ENCODE measurements around the gene MTHFD1L.
"Not testable (repeated sequence)": the region's sequence is repeated elsewhere in the genome, so short reads cannot be mapped to it uniquely, and the experiment has no call there.

MTHFD1L gene

DNA sequence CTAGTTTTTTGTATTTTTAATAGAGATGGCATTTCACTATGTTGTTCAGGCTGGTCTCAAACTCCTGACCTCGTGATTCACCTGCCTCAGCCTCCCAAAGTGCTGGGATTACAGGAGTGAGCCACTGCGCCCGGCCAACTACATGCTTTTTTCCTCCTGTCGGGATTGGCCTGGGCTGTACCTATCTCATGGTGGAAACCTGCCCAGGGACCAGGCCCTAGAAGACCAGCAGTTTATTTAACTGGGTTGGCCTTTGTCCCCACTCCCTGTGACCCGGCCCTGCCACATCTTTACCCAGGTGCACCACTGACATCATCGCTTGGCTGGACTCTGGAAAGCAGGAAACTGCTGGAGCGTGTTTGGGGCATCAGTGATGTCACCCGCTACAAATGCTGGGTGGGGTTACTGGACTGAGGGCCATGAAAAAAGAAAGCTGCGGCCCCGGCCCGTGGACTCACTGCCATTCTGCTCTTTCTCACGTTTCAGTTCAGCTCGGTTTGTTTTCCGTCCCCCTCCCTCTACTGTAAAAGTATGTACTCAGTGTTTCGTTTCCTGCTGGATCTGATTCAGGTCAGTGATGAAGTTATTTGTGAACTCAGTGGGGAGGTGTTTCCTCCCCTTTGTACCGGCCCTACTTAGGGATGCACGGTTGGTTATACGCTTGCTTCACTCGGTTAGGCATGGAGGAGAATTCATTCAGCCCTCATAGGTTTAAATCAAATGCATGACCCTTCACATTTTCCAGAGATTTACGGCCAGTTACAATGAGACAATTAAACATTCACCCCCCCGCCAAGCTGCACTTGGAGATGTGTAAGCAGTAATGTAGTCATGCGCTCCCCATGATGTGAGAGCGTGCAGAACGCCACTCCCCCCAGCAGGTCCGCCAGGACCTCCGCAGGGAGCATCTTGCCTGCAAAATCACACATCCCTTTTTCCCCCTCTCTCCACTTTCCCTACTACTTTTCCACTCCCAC is 179.3 kb downstream of the MTHFD1L start:
- peak; percentile 36 for DNase-seq

GRCh38 chr6:151045511-151046222 is 180.2 kb downstream of the MTHFD1L start:
- not testable (repeated sequence) for DNase-seq

- no peak for DNase-seq
These were observed 185.7 kb downstream of the MTHFD1L start for GRCh38 chr6:151051164-151051563.

DNA sequence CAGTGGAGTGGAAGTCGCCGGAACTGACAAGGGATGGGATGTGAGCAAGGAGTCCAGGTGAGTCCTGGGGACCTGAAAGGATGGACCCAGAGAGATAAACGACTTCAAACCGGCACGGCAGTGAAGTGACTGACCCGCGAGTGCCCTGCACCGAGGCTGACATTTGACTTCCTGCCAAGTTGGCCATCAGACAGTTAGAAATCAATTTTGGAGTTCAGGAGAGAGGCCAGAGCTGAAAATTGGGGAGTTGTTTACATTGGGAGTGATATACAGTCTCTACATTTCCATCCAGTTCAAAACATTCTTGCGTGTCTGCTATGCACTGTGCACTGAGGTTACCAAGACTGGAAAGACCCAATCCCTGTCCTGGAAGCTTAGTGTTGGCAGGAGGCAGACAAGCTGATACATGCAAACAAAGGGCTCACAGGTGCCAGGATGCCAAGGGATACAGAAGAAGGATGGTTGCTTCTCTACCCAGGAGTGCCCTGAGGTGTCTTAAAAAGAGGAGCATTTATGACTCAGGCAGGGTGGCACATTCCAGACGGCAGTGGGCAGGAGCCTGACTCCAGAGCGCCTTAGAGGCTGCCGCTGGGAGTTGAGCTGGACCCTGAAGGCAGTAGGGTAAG is 186.6 kb downstream of the MTHFD1L start:
- no peak for DNase-seq

DNA sequence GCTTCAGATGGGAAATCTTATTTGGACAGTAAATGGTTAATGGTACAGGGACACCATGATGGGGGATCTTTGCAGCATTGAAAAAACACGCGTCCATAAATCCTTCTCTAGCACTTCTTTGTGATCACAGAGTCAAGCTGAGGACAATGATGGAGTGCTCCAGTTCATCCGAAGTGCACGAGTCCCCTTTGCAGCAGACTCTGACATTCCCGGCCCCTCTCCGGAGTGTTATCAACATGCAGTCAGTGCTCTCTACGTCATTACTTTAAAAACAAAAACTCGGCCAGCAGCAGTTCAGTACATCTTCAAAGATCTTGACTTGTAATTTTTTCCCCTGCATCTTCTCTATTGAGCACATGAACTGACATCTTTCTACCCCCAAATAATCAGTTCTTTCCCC is 188.8 kb downstream of the MTHFD1L start:
- DNase-seq: no peak

- no peak for DNase-seq
These were observed 190.9 kb downstream of the MTHFD1L start for GRCh38 chr6:151056230-151056907.

DNA sequence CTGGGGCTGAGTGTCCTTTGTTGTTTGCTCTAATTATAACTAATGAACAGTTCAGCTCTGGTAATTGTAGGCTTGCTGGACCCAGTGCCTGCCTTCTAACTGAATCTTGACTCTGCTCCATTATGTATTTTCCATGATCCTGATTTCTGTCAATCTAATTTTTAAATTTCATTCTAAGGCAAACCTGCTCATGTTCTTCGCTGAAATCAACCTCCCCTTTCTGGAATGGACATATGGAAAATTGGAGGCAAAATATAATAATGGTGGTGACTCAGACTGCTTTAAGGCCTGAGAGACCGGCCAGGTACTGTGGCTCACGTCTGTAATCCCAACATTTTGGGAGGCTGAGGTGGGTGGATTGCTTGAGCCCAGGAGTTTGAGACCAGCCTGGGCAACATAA is 191.6 kb downstream of the MTHFD1L start:
- no peak for DNase-seq

DNA sequence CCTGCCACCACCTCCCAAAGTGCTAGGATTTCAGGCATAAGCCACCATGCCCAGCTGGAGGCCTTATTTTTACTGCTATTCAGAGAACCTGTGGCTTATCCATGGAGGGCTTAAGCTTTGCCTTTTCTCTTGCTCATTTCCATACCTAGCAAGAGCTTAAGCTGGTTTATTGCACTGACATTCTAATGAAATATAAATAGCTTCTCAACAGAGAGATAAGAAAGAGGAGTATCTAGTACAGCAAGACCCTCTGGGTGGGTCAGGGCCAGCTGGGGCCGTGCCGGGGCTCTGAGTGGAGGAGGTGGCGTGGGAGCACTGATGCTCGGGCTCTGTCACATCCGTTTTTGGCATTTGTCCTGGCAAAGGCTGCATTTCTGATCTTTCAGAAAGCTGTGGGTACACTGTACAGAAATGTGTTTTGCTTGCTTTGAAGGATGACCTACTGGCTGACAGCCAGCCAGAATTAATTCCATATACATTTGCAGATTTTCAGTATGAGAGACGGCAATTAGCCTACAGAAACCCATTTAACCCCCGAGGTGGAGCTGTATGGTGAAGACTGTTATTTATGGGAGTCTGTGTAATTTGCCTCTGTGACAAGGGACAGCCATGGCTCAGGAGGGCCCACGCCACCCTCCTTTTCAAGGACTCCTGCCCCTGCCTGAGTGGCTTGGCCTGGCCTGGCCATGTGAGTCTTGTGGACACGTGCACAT is 192.7 kb downstream of the MTHFD1L start:
- no peak for DNase-seq

GRCh38 chr6:151059612-151060095 is 194.2 kb downstream of the MTHFD1L start:
- no peak for DNase-seq

DNA sequence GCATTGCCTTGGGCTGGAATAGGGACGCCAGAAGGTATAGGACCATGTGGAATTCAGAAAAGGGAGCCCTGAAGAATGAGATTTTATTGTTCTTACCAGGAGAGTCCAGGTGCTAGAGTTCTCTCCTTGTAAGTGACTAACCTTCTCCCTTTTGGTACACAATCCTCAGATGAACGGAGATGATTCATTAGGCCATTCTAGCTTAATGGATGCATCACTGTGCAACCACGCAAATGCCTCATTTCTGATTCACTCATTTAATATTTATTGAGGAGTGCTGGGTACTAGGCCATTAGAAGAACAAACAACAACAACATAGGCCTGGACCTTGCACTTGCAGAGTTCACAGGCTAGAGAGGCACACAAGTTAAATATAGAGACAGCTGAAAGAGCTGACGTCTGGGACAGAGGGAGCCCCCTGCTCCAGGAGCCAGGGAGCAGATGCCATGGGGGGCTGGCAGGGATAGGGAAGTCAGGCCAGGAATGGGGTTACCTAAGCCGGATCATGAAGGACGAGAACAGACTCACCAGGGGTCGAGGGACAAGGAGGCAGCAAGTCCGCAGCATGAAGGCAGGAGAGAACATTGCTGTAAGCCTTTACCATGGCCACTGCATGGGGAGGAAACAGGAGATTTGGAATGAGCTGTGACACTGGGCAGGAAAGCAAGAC is 194.7 kb downstream of the MTHFD1L start:
- no peak for DNase-seq

DNA sequence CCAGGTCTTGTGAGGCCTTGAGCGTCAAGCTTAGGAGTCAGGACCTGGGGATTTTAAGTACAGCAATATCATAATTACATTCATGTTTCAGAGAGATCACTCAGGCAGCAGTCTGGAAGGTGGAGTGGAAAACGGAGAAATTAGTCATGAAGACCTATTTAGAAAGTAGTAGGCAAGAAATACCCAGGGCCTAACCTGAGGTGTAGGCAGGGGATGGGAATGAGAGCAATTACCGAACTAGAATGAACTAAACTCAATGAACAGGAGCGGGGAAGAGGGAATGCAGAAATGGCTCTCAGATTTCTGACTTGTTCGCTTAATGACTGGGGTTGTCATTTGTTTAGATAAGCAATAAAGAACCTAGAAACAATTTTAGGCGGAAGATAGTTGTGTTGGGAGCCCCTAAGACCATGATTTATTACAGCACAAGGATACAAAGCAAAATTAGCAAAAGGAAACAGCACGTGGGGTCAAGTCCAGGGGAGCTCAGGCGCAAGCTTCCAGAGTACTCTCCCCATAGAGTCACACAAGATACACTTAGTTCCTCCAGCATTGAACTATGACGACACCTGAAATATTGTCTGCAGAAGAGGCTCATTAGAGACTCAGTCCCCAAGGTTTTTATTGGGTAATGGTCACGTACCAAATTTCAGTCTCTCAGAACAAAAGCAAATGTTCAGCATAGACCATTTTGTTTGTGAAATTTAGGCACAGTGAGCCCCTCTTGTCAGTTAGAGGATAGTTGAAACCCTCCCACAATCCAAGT is 195.4 kb downstream of the MTHFD1L start:
- no peak for DNase-seq

DNA sequence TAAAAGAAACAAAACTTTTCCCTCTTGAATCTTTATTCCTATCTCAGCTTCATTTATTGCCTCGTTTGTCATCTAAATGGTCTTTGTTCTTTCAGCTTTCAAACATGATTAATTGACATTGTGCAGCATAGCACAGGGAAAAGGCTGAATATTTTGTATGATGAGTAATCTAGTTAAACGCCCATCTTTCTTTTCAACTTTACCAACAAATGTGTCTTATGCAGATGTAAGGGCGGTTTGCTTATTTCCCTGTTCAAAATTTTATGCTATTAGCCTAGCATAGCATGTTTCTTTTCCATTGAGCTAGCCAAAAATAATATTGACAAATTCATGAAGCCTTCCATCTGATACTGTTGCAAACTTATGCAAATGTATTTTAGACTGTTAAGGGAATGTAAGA is 197.8 kb downstream of the MTHFD1L start:
- no peak for DNase-seq

DNA sequence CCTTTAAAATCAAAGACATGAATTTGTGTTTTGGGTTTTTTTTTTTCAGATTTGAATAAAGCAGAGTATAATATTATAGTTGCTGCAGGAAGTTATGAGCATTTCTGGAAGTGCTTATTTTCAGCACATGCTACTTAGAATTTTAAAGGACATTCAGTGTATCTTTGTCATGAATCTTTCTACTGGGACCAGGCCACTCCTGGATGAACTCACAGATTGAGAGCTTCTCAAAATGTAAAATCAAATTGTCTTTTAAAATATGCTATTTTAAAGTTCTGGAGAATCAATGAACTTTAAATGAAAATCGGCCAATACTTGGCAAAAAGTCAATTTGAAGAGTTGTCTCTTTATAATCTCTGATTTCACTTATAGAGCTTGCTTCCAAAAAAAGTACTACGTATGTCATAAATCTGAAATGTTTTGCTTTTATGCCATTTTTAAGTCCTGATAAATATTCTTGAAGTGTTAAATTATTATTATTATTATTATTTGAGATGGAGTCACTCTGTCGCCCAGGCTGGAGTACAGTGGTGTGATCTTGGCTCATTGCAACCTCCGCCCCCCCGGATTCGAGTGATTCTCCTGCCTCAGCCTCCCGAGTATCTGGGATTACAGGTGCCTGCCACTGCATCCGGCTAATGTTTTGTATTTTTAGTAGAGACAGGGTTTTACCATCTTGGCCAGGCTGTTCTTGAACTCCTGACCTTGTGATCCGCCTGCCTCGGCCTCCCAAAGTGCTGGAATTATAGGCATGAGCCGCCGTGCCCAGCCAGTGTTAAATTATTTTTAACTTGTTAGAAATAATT is 198.5 kb downstream of the MTHFD1L start:
- no peak for DNase-seq

GRCh38 chr6:151065027-151065815 is 199.7 kb downstream of the MTHFD1L start:
- no peak for DNase-seq

- no peak for DNase-seq
These were observed 202.4 kb downstream of the MTHFD1L start for GRCh38 chr6:151067684-151068596.

GRCh38 chr6:151068761-151069312 is 203.3 kb downstream of the MTHFD1L start:
- DNase-seq: no peak

DNA sequence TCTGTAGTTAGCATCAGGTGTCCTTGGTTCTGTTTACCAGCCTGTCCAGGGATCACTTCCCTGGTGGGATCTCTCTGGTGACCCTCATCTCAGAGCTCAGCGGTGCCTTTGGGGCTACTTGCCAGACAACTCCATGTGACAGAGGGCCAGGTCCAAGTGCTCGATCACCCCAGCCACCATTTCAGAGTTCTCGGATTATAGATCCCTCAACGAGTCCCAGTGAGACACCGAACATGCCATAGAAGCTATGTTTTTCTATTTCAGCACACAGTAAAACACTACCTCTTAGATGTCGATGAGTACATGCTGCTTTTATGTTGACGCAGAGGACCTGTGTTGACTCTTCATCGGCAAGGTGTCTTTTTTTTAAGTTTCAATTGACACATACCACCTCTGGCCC is 204.1 kb downstream of the MTHFD1L start:
- DNase-seq: no peak

GRCh38 chr6:151070631-151071051 is 205.1 kb downstream of the MTHFD1L start:
- no peak for DNase-seq

Measured in NCI-H2107 (cell line).